Measurements from ENCODE around the gene SH3GL1. TPM values are rescaled to one million over a fixed set of nuclear protein-coding genes. Genes with fewer than 3 reads are reported as not detected.
A peak's percentile ranks its signal among the peaks of the same experiment; 100 is the strongest.

SH3GL1 gene
- total and polyA plus RNA-seq, 2 of the 4 experiments (the other 2 are of a cell fraction) = 28.1 to 138 TPM

DNA sequence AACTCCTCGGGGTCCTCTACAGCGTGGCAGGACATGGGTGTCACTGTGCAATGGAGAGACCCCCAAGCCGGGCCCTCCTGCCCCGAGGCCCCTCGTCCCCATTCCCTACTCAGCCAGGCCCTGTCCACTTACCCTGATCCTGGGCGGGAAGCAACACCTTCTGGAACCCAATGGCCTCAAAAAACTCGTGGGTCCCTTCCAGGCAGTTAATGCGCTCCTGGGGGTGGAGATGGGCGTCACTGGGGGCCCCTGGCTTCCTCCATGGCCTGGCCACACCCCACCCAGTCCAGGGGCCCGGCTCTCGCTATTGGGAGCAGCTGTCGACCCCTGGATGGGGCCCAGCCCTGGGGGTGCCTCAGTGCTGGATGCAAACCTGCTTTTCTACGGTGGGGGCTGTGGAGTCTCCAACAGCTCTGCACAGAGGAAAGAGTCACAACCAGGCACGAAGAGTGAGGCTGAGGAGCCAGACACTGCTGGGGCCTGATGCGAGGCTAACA is 46.4 kb upstream of the SH3GL1 start:
- Histone ChIP-seq H3K56ac (ENCODE audit: extremely low read depth, insufficient read depth, low read length) (no peak overlapping the region), H4K5ac (ENCODE audit: low read depth, low read length) (no peak overlapping the region), H4K20me1 (ENCODE audit: insufficient read depth, low read length) (peaks cover 10% of the 10 kb centered on the region; the same call in 1 of the 2 replicates), H2BK5ac (ENCODE audit: low read depth, low read length, poor library complexity, severe bottlenecking) (no peak overlapping the region), H3K36me3 (ENCODE audit: control insufficient read depth, insufficient read depth, low read length) (peaks cover 62% of the 10 kb centered on the region), H4K91ac (ENCODE audit: insufficient read depth, low read depth, low read length) (no peak overlapping the region), H3K4me2 (ENCODE audit: low read depth, low read length) (no peak overlapping the region), H3K9me3 (ENCODE audit: control insufficient read depth, insufficient read depth, low read length) (no peaks in the 10 kb centered on the region), H2AK9ac (replicated peaks; ENCODE audit: low read depth, low read length, poor library complexity) (no peak overlapping the region), H3K23ac (ENCODE audit: low read depth, low read length) (no peak overlapping the region), H3K4me3 (ENCODE audit: insufficient read depth, low read depth, low read length) (no peak overlapping the region), H3K18ac (ENCODE audit: low read depth, low read length) (no peak overlapping the region), H2AFZ (replicated peaks; ENCODE audit: low read length, poor library complexity) (peak overlapping the region; percentile 32), H3K27me3 (ENCODE audit: control insufficient read depth, insufficient read depth, low read length) (no peaks in the 10 kb centered on the region), H3K4me1 (ENCODE audit: control insufficient read depth, insufficient read depth, low read length) (no peaks in the 10 kb centered on the region; the same call in 1 of the 2 replicates), H3K79me1 (ENCODE audit: low read depth in 1 of 2, low read length in 2 of 2) (peaks cover 0 to 30% of the 10 kb centered on the region in 2 experiments; a peak in 3 of 4 replicates), H2BK15ac (ENCODE audit: low read depth, low read length) (no peak overlapping the region), H3K9me1 (ENCODE audit: insufficient read depth, low read length) (no peaks in the 10 kb centered on the region), H3K4ac (ENCODE audit: low read depth, low read length) (no peak overlapping the region), H2AK5ac (ENCODE audit: low read depth, low read length) (no peak overlapping the region), H4K8ac (ENCODE audit: low read depth in 2 of 2, low read length in 2 of 2) (no peak overlapping the region), H3K27ac (ENCODE audit: insufficient read depth, low read length) (no peak overlapping the region), H2BK120ac (ENCODE audit: low read depth, low read length) (no peak overlapping the region), H3K14ac (replicated peaks; ENCODE audit: low read depth, low read length) (no peak overlapping the region), H3K9ac (ENCODE audit: low read depth, low read length) (no peak overlapping the region), H2BK20ac (ENCODE audit: low read depth, low read length) (no peak overlapping the region)
- in situ Hi-C loops (cut with MboI; ENCODE audit: low sequenced_read_pairs) = no loop called here
- TF ChIP-seq, protein P1, sequence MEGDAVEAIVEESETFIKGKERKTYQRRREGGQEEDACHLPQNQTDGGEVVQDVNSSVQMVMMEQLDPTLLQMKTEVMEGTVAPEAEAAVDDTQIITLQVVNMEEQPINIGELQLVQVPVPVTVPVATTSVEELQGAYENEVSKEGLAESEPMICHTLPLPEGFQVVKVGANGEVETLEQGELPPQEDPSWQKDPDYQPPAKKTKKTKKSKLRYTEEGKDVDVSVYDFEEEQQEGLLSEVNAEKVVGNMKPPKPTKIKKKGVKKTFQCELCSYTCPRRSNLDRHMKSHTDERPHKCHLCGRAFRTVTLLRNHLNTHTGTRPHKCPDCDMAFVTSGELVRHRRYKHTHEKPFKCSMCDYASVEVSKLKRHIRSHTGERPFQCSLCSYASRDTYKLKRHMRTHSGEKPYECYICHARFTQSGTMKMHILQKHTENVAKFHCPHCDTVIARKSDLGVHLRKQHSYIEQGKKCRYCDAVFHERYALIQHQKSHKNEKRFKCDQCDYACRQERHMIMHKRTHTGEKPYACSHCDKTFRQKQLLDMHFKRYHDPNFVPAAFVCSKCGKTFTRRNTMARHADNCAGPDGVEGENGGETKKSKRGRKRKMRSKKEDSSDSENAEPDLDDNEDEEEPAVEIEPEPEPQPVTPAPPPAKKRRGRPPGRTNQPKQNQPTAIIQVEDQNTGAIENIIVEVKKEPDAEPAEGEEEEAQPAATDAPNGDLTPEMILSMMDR (conservative IDR thresholded peaks at IDR 0.05; ENCODE audit: low read depth, low read length) = no peak
- TF ChIP-seq POLR2A (IDR thresholded peaks at IDR 0.05; ENCODE audit: low read depth, low read length) (no peak), MAFK (IDR thresholded peaks at IDR 0.05; ENCODE audit: low read depth, low read length) (no peak), MXI1 (IDR thresholded peaks at IDR 0.05; ENCODE audit: borderline replicate concordance, low read depth, low read length) (no peak), MAZ (IDR thresholded peaks at IDR 0.05; ENCODE audit: borderline replicate concordance, low read depth, low read length) (no peak), RAD21 (IDR thresholded peaks at IDR 0.05; ENCODE audit: low read length) (no peak), BHLHE40 (IDR thresholded peaks at IDR 0.05; ENCODE audit: low read depth, low read length) (no peak), CHD1 (IDR thresholded peaks at IDR 0.05; ENCODE audit: low read depth, low read length) (no peak), CEBPB (IDR thresholded peaks at IDR 0.05; ENCODE audit: low read depth, low read length) (no peak), FOS (IDR thresholded peaks at IDR 0.05; ENCODE audit: low read depth, low read length) (no peak), NFE2L2 (IDR thresholded peaks at IDR 0.05; ENCODE audit: low read depth, low read length) (no peak), SMC3 (IDR thresholded peaks at IDR 0.05; ENCODE audit: low read depth, low read length) (no peak), RCOR1 (IDR thresholded peaks at IDR 0.05; ENCODE audit: insufficient replicate concordance, low read length) (no peak), RFX5 (IDR thresholded peaks at IDR 0.05; ENCODE audit: low read depth, low read length) (no peak)
- TF ChIP-seq, protein P2, sequence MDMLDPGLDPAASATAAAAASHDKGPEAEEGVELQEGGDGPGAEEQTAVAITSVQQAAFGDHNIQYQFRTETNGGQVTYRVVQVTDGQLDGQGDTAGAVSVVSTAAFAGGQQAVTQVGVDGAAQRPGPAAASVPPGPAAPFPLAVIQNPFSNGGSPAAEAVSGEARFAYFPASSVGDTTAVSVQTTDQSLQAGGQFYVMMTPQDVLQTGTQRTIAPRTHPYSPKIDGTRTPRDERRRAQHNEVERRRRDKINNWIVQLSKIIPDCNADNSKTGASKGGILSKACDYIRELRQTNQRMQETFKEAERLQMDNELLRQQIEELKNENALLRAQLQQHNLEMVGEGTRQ (IDR thresholded peaks at IDR 0.05; ENCODE audit: low read depth, low read length) = no peak
- TF ChIP-seq, protein P3, sequence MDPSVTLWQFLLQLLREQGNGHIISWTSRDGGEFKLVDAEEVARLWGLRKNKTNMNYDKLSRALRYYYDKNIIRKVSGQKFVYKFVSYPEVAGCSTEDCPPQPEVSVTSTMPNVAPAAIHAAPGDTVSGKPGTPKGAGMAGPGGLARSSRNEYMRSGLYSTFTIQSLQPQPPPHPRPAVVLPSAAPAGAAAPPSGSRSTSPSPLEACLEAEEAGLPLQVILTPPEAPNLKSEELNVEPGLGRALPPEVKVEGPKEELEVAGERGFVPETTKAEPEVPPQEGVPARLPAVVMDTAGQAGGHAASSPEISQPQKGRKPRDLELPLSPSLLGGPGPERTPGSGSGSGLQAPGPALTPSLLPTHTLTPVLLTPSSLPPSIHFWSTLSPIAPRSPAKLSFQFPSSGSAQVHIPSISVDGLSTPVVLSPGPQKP (IDR thresholded peaks at IDR 0.05; ENCODE audit: borderline replicate concordance, low read depth, low read length) = no peak
- ATAC-seq (ENCODE audit: low read depth) (no peak), DNase-seq (no peak)
- intact Hi-C loops (cut with micrococcal nuclease) = no loop called here
- POLR2A ChIA-PET (ENCODE audit: unreplicated experiment) = no interaction called here
- BruUV-seq (replicated peaks) = no TSS peak
- CTCF ChIA-PET = no interaction called here
- dilution Hi-C loops (cut with HindIII; ENCODE audit: low sequenced_read_pairs, unreplicated experiment) = no loop called here
- 76% methylated on average over 6 of the region's 15 CpGs; no CpG with 5 or more reads in 1 of the 2 experiments for WGBS, 2 experiments (ENCODE audit: extremely low coverage in 2 of 2, insufficient read length in 1 of 2)

Measured in IMR-90 (cell line).